ENCODE results near the gene MAP3K14. TPM values are rescaled to one million over a fixed set of nuclear protein-coding genes. Genes with fewer than 3 reads are reported as not detected.

The MAP3K14 gene
- total and polyA plus RNA-seq, 2 experiments from 2014 or later: 2.3 to 3.0 TPM

GRCh38 chr17:45231481-45232116 lies 85.2 kb downstream of the MAP3K14 start:
- Histone ChIP-seq H3K4me1 (ENCODE audit: insufficient read depth) (peaks cover 13% of the 10 kb centered on the region), H3K36me3 (replicated peaks; ENCODE audit: insufficient read depth, low read depth) (no peaks in the 10 kb centered on the region), H3K9me3 (ENCODE audit: low read depth) (no peaks in the 10 kb centered on the region), H3K4me2 (no peak overlapping the region), H3K27ac (no peak overlapping the region), H3K27me3 (no peaks in the 10 kb centered on the region), H3K79me2 (no peaks in the 10 kb centered on the region), H4K20me1 (ENCODE audit: insufficient read depth, poor library complexity, severe bottlenecking) (no peaks in the 10 kb centered on the region), H2AFZ (no peak overlapping the region), H3K4me3 (no peak overlapping the region), H3K9me2 (replicated peaks; ENCODE audit: insufficient read depth) (no peaks in the 10 kb centered on the region)
- TF ChIP-seq EZH2phosphoT487 (IDR thresholded peaks at IDR 0.05; ENCODE audit: low read depth, severe bottlenecking, unreplicated experiment) (no peak), CTCF (IDR thresholded peaks at IDR 0.05; ENCODE audit: poor library complexity) (peak; percentile 29)
- DNase-seq (ENCODE audit: low spot score): no peak
- WGBS (ENCODE audit: low lambda C conversion rate, missing lambda C conversion rate): 76% methylated on average over 17 of the region's 19 CpGs

- H3K4me1 ChIP-seq (ENCODE audit: insufficient read depth): peaks cover 13% of the 10 kb centered on the region
- H2AFZ ChIP-seq: no peak overlapping the region
- H3K4me2 ChIP-seq: no peak overlapping the region
- 46% methylated on average over 11 of the region's 12 CpGs for WGBS (ENCODE audit: low lambda C conversion rate, missing lambda C conversion rate)
- H3K79me2 ChIP-seq: no peaks in the 10 kb centered on the region
- H3K9me2 ChIP-seq (replicated peaks; ENCODE audit: insufficient read depth): no peaks in the 10 kb centered on the region
- no peaks in the 10 kb centered on the region for H3K9me3 ChIP-seq (ENCODE audit: low read depth)
- no peak for DNase-seq (ENCODE audit: low spot score)
- no peaks in the 10 kb centered on the region for H4K20me1 ChIP-seq (ENCODE audit: insufficient read depth, poor library complexity, severe bottlenecking)
- H3K27ac ChIP-seq: no peak overlapping the region
- TF ChIP-seq EZH2phosphoT487 (IDR thresholded peaks at IDR 0.05; ENCODE audit: low read depth, severe bottlenecking, unreplicated experiment): no peak
- no peak for TF ChIP-seq CTCF (IDR thresholded peaks at IDR 0.05; ENCODE audit: poor library complexity)
- no peak for TF ChIP-seq EZH2 (IDR thresholded peaks at IDR 0.05; ENCODE audit: borderline replicate concordance)
- no peak overlapping the region for H3K4me3 ChIP-seq
- no peaks in the 10 kb centered on the region for H3K27me3 ChIP-seq
- no peaks in the 10 kb centered on the region for H3K36me3 ChIP-seq (replicated peaks; ENCODE audit: insufficient read depth, low read depth)
These were observed 85.9 kb downstream of the MAP3K14 start for GRCh38 chr17:45230787-45231480.

GRCh38 chr17:45230410-45230786 lies 86.4 kb downstream of the MAP3K14 start:
- H3K4me2 ChIP-seq: no peak overlapping the region
- 82% methylated on average over 4 of the region's 4 CpGs for WGBS (ENCODE audit: low lambda C conversion rate, missing lambda C conversion rate)
- DNase-seq (ENCODE audit: low spot score): no peak
- H3K36me3 ChIP-seq (replicated peaks; ENCODE audit: insufficient read depth, low read depth): no peaks in the 10 kb centered on the region
- H3K9me2 ChIP-seq (replicated peaks; ENCODE audit: insufficient read depth): no peaks in the 10 kb centered on the region
- TF ChIP-seq EZH2 (IDR thresholded peaks at IDR 0.05; ENCODE audit: borderline replicate concordance) (no peak), CTCF (IDR thresholded peaks at IDR 0.05; ENCODE audit: poor library complexity) (no peak), EZH2phosphoT487 (IDR thresholded peaks at IDR 0.05; ENCODE audit: low read depth, severe bottlenecking, unreplicated experiment) (no peak)
- no peaks in the 10 kb centered on the region for H3K79me2 ChIP-seq
- no peaks in the 10 kb centered on the region for H3K27me3 ChIP-seq
- no peaks in the 10 kb centered on the region for H4K20me1 ChIP-seq (ENCODE audit: insufficient read depth, poor library complexity, severe bottlenecking)
- H3K9me3 ChIP-seq (ENCODE audit: low read depth): no peaks in the 10 kb centered on the region
- H3K4me1 ChIP-seq (ENCODE audit: insufficient read depth): peaks cover 13% of the 10 kb centered on the region
- H3K27ac ChIP-seq: no peak overlapping the region
- no peak overlapping the region for H3K4me3 ChIP-seq
- H2AFZ ChIP-seq: no peak overlapping the region
